CD4-positive, alpha-beta T cell treated with Interleukin-4 for 1 hour (primary cell): ENCODE data around the gene PEBP1.

ENCODE experiments used
- DNase-seq, 2 donors: peaks; one replicate each; pipeline ENCODE4 v3.0.0-alpha.2; 2020 to 2022

The PEBP1 gene

DNA sequence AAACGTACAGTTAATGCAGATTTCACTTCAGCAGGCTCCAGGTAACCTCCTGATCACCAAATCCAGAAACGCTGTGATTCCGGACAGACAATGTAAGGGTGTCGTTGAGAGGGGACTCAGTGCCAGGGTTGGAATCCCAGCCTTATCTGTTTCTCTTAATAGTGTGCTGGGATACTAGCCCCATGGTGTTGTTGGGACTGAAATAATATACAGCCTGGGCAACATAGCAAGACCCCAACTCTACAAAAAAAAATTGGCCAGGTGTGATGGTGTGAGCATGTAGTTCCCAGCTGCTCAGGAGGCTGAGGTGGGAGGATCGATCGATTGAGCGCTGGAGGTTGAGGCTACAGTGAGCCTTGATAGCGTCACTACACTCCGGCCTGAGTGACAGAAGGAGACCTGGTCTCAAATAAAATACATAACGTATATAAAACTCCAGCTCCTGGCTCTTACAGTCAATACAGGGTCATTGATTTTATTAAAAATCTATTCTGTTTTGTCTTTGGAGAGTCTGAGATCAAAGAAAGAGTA, 1.3 kb downstream of the PEBP1 start:
- no peak for DNase-seq

DNA sequence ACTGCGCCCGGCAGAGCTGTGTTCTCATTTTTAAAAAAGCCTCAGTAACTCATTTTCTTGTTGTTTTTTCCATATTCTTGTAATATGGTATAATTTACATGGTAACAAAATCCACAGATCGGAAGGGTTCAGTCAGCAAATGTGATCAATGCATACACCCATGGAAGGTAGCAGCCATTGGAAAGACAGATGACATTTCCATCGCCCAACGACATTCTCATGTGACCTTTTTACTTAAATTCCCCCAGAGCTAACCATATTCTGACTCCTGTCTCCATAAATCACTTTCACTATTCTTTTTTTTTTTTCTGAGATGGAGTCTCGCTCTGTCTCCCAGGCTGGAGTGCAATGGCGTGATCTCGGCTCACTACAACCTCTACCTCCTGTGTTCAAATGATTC, 4.9 kb downstream of the PEBP1 start:
- DNase-seq, result no peak

DNA sequence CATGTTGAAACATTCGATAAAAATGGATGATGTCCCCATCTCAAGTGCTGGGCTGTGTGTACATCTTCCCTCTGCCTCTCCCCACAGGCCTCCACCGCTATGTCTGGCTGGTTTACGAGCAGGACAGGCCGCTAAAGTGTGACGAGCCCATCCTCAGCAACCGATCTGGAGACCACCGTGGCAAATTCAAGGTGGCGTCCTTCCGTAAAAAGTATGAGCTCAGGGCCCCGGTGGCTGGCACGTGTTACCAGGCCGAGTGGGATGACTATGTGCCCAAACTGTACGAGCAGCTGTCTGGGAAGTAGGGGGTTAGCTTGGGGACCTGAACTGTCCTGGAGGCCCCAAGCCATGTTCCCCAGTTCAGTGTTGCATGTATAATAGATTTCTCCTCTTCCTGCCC, 8.6 kb downstream of the PEBP1 start:
- no peak for DNase-seq

DNA sequence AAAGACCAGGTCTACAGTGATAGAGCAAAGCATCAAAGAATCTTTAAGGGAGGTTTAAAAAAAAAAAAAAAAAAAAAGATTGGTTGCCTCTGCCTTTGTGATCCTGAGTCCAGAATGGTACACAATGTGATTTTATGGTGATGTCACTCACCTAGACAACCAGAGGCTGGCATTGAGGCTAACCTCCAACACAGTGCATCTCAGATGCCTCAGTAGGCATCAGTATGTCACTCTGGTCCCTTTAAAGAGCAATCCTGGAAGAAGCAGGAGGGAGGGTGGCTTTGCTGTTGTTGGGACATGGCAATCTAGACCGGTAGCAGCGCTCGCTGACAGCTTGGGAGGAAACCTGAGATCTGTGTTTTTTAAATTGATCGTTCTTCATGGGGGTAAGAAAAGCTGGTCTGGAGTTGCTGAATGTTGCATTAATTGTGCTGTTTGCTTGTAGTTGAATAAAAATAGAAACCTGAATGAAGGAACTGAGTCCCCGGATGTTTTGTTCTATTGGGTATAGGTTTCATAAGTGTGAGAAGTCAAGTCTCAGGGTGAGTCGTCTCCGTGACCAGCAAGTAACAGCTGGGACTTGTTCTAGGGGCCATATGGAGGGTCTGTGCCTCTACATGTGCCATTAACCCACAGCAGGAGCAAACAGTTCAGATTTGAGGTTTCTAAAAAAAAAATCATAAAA, 9.3 kb downstream of the PEBP1 start:
- DNase-seq, result no peak

DNA sequence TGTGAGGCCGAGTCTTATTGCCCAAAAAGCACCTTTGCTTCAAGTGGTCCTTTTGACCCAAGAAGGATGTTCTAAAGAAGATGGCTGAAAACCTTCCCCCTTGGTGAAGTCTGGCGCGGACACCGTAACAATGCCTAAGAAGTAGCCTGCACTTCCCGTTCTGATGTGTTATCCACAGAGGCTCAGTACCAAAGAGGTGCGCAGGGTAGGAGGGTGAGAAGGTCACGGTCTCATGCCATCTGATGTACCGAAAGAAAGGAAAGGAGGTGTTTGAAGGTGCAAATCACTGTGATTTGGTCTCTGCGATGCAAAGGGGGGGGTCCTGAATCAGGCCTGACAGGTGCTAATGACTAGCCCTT, 9.9 kb downstream of the PEBP1 start:
- no peak for DNase-seq

DNA sequence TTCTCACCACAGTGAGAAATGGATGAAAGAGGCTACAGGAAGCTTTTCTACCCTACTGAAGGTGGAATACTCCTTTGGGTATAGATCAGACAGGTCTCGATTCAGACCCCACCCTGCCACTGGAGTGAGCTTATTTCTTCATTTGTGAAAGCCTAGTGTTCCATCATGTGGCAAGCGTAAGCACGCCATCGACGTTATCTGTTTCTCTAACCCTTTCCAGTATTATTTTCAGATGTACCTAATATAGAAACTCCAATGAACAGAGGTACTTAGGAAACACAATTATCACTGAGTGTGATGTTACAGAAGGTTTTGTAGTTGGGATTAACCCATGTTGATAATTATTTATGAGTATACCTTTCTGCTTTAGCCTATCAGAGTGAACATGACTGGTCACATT, 12.4 kb downstream of the PEBP1 start:
- no peak for DNase-seq

DNA sequence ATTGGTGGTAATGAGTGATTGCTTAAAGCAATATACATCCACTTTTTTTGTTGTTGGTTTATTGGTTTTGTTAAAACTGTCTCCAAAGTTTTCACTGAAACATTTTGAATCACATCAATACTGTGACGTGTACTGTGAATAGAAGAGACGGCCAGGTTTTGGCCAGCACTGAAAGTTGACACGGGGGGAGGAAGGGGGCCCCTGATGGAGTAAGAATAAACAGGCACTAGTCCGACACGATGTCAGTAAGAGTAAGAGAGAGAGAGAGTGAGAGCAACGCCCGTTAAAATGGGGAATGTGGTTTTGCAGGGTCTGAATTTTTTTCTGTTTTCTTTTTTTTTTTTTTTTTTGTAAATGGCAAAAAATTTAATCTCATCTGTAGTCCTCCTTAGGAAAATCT, 14.7 kb downstream of the PEBP1 start:
- no peak for DNase-seq

DNA sequence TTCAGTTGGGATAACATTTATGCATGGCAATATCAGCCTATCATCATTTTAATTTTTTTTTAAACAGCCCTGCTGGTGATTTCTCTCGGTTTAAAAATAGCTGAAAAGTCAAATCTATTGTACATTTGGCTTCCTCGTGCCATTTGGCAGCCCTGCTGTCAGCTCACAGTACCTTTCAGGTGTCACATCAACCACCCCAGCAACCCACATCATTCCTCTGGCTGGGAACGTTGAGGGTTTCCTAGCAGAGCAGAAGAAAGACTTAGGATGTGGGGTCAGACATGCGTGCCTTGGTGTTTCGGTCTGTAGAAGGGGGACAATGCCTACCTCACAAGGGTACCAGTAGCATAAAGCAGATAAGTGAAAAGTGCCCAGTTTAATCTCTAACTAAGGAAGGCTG, 15.8 kb downstream of the PEBP1 start:
- DNase-seq, result no peak

DNA sequence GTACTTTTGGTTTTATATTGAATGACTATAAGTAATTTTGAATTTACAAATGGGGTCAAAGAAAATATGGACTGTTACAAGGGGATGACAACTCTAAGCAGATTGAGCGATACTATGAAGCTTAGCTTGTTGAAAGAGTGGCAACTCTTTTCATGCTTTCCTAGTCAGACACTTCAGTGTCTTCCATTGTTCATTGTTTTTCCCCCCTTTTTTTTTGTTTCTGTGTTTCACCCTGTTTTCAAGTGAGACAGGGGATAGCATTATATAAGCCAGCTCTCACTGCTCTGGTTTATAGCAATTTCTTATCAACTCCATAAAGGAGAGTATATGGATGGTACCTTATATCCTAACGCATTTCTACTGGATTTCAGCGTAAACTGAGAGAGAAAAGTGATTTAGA, 24.6 kb downstream of the PEBP1 start:
- DNase-seq, result no peak

DNA sequence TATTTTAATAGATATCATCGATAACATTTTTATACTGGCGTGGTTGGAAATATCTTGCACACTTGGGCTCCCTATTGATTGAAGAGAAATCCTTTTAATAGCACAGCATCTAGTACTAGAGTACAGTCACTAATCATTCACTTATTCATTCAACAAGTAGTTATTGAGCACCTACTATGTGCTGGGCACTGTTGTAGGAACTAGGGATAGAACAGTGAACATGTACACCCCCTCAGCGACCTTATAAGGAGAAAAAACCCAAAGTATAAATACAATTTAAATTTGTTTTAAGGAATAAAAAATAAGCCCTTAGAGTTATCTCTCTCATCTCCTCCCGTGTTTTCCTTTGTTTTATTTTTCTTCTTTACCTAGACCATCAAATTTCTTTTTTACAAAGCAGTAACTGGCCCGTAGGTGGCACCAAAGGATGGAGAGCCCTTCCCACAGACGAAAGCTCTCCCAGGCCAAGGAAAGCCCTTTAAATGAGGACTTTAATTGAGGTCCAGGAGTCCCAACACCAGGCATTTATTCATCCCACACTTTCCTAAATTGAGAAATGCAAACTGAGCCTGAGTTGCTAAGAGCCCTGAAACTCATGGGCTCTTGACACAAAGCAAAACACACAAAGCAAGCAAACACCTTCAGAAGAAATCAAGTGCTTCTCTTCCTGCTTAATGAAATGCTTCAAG, 29.0 kb downstream of the PEBP1 start:
- peak in 1 of 2 donors; percentile 10 for DNase-seq

DNA sequence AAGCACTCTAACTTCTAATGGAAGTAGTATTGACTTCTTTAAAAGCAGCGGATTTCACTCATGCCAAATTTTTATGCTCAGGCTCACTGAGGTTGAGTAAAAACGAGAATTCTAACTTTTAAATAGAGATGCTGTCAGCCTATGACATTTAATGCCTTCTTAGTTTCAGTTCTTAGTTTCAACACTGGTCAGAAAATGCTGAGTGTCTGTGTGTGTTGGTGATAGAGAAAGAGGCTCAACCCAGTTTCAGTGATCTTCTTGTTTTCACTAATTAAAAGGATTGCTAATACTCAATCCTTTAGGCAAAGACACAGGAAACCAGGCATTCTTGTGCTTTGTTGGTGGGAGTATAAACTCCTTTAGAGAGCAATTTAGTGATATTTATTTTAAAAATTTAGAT, 31.0 kb downstream of the PEBP1 start:
- DNase-seq, result no peak

DNA sequence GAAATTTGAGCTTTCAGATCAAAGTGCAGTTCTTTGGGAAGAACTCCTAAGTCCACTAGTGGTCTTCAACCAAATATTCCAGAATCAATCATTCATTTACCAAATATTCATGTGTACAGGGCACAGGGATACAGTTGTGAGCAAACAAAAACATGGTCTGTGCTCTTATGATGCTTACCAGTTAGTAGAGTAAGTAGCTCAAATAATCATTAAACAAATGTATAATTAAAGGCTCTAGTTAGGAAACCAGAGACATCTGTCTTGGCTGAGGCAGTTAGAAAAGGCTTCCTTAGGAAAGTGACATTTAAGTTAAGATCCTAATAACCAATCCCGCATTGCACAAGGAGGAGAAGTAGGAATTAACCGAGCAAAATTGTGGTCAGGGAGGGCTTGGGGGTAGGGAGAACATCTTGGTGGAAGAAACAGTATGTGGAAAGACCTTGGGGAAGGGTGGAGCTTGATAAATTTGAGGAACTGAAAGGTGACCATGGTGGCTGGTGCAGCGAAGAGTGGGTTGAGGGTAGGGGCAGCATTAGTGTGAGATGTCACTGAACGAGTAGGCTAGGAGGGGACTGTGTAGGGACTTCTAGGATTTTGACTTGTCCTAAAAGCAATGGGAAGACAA, 40.0 kb downstream of the PEBP1 start:
- DNase-seq, result peak in 1 of 2 donors; percentile 31

DNA sequence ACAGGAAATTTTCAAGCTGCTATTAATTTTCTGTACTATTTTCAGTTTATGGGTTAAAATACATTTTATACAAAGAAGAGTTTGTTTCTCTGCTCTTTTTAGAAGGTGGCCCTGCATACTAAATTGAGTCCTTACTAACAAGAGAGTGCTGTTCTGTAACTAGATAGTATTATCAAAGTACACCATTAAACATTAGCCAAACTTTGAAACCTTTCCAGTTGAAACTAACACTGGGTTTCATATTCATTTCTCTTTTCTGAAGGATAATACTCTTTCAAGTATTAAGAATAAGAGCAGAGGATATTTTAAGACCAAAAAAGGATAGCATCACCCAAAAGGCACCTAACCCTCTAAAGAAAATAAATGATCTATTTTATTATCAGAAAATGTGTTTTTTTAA, 47.2 kb downstream of the PEBP1 start:
- no peak for DNase-seq

DNA sequence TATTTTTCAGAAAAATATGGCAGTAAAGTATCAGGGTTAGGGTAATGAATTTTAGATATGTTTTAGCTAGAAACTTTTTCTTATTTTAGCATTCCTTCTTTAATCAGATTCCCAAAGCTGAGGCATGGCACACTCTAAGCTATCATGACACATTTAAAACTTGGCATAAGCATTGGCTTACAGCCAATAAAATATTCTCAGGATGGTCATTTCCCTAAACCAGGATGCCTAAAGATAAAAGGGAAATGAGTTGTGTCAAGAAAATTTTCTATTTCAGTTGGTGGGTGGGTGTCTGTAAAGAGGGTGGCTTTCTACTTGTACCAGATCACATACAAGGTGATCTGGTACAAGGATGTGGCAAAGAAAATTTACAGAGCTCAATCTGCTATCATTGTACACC, 47.8 kb downstream of the PEBP1 start:
- no peak for DNase-seq

DNA sequence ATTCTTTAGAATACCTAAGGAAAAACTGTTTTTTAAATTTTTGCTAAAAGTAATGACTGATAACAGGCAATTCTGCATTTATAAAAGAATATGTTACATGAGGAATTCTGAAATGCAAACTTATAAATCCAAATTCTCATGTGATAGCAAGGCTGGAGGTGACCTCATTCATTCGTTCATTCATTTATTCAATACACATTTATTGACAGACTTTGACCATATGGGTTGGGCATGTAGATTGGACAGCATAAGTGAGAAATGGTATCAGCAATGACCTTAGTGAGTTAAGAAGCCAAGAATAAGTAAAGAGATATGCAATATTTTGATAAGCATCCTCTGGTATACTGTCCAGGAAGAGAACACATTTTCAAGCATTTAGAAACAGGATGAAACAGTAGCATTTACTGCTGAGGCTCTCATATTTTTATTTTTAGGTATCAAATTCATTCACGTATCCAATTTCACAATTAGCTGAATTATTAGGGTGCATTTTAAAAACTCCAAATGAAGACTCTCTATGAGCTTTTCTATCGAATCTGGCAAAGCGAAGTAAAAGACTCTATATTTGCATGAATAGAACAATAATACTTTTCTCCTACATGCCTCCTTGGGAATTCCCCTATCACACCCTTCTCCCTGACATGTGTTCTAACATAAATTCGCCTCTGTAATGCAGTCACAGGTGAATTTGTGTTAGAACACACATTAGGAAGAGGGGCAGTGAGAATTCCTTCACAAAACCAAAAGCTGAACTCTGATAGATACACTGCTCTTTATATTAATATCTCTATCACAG, 49.9 kb downstream of the PEBP1 start:
- no peak for DNase-seq

DNA sequence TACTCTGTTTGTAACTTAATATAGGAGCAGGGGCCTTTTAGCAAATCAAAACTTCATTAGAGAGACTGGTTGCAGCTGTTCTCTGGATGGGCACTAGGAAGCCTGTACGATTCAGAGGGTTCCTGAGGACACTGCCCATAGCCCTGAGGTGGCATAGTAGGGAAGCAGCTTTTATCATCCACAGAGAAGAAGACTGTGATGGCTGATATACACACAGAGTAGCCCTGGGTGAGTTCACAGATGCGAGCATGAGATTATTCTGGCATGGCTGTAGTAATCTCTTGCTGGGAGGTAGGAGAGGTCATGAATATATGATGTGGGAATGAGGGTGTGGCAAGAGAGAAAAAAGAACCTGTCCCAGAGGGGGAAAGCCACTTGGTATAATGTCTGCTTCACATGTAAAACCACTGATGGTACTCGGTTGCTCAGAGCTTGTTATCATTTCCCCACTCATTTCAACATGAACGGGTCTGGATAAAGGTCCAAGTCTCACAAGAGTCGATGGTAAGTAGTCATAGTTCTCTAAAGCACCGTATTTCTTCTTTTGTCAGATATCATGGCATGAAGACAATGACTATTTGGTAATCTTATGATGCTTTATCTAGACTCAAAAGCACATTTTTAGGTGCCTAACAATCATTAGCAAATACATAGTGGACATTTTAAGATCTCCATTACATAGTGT, 52.0 kb downstream of the PEBP1 start:
- DNase-seq, result no peak

DNA sequence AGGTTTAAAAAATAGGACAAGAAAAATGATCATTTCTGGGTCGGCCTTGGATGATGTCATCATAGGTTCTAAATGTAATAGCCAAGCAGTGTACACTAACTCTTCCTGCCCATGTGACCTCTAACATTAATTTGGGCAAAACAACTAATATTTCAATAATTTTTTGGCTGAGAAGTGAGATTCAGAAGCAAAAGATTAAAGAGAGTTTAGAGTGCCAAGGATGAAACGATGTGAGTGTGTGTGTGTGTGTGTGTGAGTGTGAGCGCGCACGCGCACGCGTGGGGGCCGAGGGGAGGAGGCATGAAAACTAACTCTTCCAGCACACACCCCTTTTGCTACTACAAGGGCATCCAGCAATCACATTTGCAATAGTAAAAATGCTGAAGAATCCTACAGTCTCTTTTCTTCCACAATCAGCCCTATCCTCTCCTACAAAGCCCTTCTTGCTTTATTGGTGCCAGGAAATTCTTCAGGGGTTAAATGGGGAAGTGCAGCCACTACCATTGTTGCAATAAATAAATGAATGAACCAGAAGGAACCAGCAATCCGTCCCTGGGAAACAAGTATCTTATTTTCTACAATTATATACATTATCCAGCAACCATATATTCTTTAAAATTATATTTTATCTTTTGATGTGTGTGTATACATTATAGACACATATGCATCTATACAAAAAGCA, 52.9 kb downstream of the PEBP1 start:
- DNase-seq, result no peak

DNA sequence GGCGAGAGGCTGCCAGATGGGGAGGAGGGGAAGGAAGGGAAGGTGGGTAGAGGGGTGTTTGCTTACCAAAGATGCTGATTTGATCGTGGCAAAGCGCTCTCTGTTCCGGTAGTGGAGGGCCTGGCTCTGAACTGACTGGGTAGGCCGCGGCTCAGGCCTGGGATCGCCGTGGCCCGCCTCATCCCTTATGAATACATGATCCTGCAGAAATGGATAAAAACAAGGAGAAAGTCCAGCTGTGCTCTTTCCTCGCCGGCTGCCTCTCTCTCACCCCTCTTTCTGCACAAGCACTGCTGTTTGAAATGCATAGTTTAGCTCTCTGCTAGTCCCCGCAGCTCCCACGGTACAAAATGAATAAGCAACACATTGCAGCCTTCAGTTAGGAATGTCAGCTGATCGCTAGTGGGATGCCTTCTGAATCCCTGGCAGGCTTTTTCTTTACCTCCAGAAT, 53.8 kb downstream of the PEBP1 start:
- no peak for DNase-seq

DNA sequence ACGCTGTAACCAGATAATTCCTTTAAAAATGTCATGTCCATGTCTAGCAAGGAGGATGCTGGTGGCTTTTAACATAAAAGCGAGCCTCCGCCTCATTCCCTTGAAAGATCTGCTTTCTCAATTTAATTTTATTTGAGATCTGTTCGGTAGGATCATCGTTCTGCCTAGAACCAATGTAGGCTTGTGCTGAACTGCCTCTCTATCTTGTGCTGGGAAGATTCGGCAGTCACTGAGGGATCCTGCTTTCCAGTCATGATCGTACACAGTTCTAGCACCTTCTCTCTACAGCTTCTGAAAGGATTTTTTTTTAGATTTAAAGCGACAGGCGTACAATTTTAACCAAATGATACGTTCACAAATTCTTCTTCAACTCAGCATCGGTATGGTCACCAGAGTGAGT, 54.3 kb downstream of the PEBP1 start:
- no peak for DNase-seq

DNA sequence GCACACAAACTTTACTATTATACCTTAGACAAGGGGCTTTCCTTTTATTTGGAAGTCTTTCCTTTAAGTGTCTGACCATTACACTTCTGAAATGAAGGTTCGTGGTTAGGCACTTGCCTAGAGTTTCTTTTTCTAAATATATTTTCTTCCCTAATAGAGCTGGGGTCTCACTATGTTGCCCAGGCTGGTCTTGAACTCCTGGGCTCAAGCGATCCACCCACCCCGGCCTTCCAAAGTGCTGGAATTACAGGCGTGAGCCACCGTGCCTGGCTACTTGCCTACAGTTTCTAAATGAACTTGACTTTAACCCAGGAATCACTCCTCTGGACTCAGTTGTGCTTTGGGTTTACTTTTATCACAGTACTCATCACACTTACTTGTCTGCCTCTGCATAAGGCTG, 57.6 kb downstream of the PEBP1 start:
- no peak for DNase-seq

DNA sequence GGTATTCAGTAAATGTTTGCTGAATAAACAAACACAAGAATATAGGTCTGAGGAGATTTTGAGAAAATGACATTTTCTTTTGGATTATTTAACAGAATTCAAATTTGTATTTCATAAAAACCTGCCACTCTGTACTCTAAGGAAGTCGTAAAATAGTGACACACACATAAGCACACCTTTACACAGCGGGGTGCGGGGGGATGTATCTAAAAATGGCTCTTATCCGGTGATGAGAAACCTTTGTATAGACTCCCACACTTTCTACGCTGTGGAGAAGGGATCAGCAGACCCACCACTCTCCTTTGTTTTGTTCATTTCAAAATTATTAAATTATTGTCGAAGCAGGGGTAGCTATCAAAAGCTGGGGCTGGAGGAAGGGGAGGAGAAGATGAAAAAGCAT, 58.0 kb downstream of the PEBP1 start:
- no peak for DNase-seq
